Brain microvascular endothelial cell (primary cell): ENCODE measurements around the gene NSD2.

Experiments
- DNase-seq: peaks from one replicate; pipeline ENCODE4 v3.0.0-alpha.2; 2020
- H3K27ac ChIP-seq: fragments of 250-450 bp; sonication (Bioruptor Pico); 2 replicates; pipeline ENCODE4 v1.5.1; 2020; ENCODE audit warnings: mild to moderate bottlenecking, moderate library complexity
- H3K27me3 ChIP-seq: fragments of 250-450 bp; sonication (Bioruptor Pico); replicated peaks from 2 replicates; pipeline ENCODE4 v1.5.1; 2020; ENCODE audit warnings: mild to moderate bottlenecking
- H3K36me3 ChIP-seq: fragments of 250-450 bp; sonication (Bioruptor Pico); replicated peaks from 2 replicates; pipeline ENCODE4 v1.5.1; 2020; ENCODE audit warnings: mild to moderate bottlenecking
- H3K4me3 ChIP-seq: 2 replicates; pipeline ENCODE4 v1.5.1; 2011; ENCODE audit warnings: low read depth, mild to moderate bottlenecking, control low read depth, low read length, moderate library complexity
- CTCF ChIP-seq: IDR thresholded peaks from 2 replicates; pipeline ENCODE4 v1.5.1; 2011; ENCODE audit warnings: low read depth, mild to moderate bottlenecking, moderate library complexity, low read length, control low read depth, inconsistent platforms; ENCODE audit errors: missing control alignments
- in situ Hi-C: cut with HindIII; loops from 2 replicates; pipeline ENCODE4 v1.10.0; 2017; ENCODE audit warnings: low sequenced_read_pairs, low pct_ligation_motif_present

Gene NSD2

GRCh38 chr4:1982124-1983052 lies 111.2 kb downstream of the NSD2 start:
- peaks cover 66% of the 10 kb centered on the region for H3K36me3 ChIP-seq
- no peak for TF ChIP-seq CTCF
- DNase-seq: no peak
- no peak overlapping the region for H3K27ac ChIP-seq
- no peaks in the 10 kb centered on the region for H3K27me3 ChIP-seq
- in situ Hi-C loops: no loop called here
- no peak overlapping the region for H3K4me3 ChIP-seq

GRCh38 chr4:1983053-1983845 lies 112.1 kb downstream of the NSD2 start:
- Histone ChIP-seq H3K27ac (no peak overlapping the region), H3K4me3 (no peak overlapping the region), H3K36me3 (peaks cover 67% of the 10 kb centered on the region), H3K27me3 (no peaks in the 10 kb centered on the region)
- no peak for TF ChIP-seq CTCF
- DNase-seq: no peak
- in situ Hi-C loops: no loop called here

- Histone ChIP-seq H3K36me3 (peaks cover 60% of the 10 kb centered on the region), H3K27ac (no peak overlapping the region), H3K4me3 (no peak overlapping the region), H3K27me3 (no peaks in the 10 kb centered on the region)
- in situ Hi-C loops: no loop called here
- TF ChIP-seq CTCF: no peak
- no peak for DNase-seq
Observed at GRCh38 chr4:1983846-1984405, 112.7 kb downstream of the NSD2 start.

- Histone ChIP-seq H3K27ac (no peak overlapping the region), H3K36me3 (peaks cover 56% of the 10 kb centered on the region), H3K27me3 (no peaks in the 10 kb centered on the region), H3K4me3 (no peak overlapping the region)
- DNase-seq: no peak
- TF ChIP-seq CTCF: no peak
- in situ Hi-C loops: no loop called here
Observed at GRCh38 chr4:1984406-1985191, 113.4 kb downstream of the NSD2 start.

- TF ChIP-seq CTCF: no peak
- Histone ChIP-seq H3K36me3 (peaks cover 55% of the 10 kb centered on the region), H3K27me3 (no peaks in the 10 kb centered on the region), H3K27ac (no peak overlapping the region), H3K4me3 (no peak overlapping the region)
- in situ Hi-C loops: no loop called here
- DNase-seq: no peak
Observed at GRCh38 chr4:1985294-1985693, 114.1 kb downstream of the NSD2 start.
